Activated CD4-positive, alpha-beta T cell treated with anti-CD3 and anti-CD28 coated beads for 4 hours (primary cell): ENCODE measurements around the gene RPH3AL.
"Not testable (repeated sequence)": the region's sequence is repeated elsewhere in the genome, so short reads cannot be mapped to it uniquely, and the experiment has no call there.

Source experiments
- DNase-seq, 2 donors: peaks; one replicate each; pipeline ENCODE4 v3.0.0-alpha.2; 2020

Gene RPH3AL

DNA sequence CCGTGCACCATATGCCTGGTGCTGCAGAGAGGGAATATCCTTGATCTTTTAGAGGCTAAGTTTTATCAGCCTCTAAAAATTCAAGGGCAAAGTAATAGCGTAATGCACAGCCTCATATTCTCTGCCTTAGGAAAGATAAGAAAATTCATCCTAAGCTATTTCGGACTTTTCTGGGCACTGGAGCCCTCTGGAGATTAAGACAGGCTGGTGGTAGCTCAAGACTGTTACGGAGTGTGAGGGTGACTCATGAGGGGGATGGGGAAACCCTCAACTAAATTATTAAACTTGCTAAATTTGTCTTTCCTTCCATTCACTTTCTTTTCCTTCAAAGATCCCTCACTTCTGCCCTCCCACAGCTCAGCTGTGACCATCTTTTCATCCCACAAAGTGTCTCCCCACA lies 73.3 kb downstream of the RPH3AL start:
- no peak for DNase-seq

- no peak for DNase-seq
Observed at GRCh38 chr17:278676-279059, 73.9 kb downstream of the RPH3AL start.

DNA sequence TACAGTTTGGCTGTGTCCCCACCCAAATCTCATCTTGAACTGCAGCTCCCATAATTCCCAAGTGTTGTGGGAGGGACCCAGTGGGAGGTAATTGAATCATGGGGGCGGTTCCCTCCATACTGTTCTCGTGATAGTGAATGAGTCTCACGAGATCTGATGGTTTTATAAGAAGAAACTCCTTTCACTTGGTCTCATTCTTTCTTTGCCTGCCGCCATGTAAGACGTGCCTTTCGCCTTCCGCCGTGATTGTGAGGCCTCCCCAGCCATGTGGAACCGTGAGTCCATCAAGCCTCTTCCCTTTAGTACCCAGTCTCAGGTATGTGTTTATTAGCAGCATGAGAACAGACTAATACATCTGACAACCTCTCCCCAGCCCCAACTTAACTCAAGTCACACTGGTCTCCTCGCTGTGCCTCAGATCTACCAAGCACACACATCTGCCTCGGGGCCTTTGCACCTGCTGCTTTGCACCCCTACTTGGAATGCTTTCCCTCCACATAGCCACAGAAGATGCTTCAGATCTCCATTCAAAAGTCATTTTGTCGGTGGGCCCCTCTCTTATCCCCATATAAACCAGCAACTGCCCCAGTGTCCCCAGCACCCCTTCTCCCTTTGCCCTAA lies 74.4 kb downstream of the RPH3AL start:
- DNase-seq = no peak

GRCh38 chr17:274902-275301 lies 77.7 kb downstream of the RPH3AL start:
- no peak for DNase-seq

DNA sequence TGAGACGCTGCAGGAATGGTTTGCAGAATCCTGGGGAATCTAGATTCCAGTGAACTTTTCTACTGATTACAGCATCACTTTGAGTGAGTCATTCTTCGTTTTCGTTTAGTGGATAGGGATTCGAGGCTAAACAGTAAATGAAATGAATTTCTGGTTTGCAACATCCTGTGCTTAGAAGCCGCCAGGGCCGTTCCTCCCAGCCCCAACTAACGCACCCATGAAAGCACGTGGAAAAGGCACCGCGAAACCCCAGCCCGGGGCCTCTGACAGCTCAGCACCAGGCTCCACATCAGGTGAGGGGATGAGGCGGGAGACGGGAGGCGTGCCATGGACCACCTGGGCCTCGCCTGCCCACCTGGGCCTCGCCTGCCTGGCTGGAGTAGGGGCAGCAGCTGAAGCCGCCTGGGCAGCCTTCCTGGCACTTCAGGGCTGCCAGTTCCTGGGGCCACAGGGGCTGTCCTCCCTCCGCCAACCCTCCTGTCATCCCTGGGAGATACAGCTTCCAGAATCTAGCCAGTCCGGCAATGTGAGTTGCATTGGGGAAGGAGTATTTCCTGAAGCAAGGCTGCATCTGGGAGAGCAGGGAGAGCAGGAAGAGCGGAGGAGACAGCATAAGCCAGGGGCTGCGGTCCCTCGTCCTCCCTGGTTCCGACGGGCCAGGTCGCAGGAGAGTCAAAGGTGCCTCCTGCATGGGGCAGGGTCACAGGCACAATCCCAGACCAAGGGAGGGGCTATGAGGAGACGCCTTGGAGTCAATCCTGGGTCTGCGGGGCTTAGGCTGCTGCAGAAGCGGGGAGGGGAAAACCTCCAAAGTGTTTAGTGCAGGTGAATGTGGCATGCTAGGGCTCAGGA lies 78.4 kb downstream of the RPH3AL start:
- DNase-seq = no peak

GRCh38 chr17:272856-273255 lies 79.8 kb downstream of the RPH3AL start:
- DNase-seq = not testable (repeated sequence)

GRCh38 chr17:271928-272623 lies 80.5 kb downstream of the RPH3AL start:
- not testable (repeated sequence) for DNase-seq

GRCh38 chr17:269616-270514 lies 82.7 kb downstream of the RPH3AL start:
- no peak for DNase-seq

GRCh38 chr17:266701-267667 lies 85.6 kb downstream of the RPH3AL start:
- DNase-seq = no peak

DNA sequence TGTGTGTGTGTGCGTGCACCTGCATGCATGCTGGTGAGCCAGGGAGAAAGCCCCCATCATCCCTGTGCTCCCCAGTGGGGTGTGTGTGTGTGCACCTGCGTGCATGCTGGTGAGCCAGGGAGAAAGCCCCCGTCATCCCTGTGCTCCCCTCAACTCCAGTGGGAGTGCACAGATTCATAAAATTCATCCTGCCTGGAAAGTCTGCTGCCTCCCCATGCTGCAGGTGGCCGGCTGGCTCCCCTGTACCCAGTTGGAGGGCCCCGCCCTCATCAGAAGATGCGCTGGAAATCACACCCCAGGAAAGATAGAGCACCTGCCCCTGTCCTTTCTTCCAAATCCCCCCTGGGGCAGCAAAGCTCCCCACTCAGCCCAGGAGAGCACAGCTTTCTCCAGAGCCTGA lies 86.4 kb downstream of the RPH3AL start:
- no peak for DNase-seq

GRCh38 chr17:265718-266117 lies 86.9 kb downstream of the RPH3AL start:
- DNase-seq = no peak

DNA sequence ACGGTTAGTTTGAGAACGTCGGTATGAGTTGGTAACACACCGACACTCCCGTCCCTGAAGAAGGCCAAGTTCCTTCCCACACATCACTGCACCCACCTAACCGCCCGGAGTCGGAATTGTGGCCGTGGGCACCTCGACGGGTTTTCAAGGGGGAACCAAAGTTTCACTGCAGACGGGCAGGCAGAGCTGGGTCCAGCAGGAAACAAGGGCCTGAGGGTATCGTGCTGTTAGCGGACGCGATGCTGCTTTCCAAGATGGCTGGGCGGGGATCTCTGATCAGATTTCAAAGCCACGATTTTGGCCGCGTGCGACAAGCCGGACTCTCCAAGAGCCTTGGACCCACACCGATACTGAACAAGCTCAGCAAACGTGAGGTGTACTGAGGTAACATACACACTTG lies 88.8 kb downstream of the RPH3AL start:
- DNase-seq = no peak

DNA sequence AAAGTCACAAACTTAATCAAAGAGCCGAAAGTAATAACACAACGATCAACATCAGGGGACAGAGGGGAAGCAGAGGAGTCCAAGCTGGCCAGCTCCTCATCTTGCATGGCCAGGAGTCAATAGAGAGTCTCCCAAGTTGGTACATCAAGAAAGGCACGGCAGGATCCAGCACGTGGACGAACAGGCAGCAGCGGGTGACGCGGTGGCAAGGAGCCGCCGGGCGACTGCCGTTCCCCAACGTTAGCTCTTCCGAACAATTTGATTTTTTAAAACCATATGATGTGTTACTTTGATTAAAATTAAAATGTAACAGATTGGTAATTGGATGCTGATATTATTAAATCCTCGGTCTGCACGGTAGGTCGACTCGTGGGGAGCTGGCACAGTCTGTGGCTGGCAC lies 89.3 kb downstream of the RPH3AL start:
- no peak for DNase-seq

- DNase-seq = no peak
Observed at GRCh38 chr17:261635-262034, 91.0 kb downstream of the RPH3AL start.

DNA sequence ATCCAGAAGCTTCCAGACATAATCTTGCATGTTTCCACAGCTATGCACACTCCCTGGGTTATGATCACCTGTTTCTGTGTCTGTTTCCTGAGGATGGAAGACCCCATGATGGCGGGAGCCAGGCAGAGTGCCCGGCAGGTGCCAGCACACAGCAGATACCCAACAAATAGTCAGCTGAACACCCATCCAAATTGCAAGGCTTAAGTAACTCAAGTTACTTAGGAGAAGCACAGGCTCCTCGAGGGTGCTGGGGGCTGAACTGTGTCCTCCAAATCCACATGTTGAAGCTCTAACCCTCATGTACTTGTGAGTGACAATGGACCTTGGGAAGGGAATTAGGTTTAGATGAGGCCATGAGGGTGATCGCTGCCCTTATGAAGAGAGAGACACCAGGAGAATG lies 91.7 kb downstream of the RPH3AL start:
- no peak for DNase-seq

DNA sequence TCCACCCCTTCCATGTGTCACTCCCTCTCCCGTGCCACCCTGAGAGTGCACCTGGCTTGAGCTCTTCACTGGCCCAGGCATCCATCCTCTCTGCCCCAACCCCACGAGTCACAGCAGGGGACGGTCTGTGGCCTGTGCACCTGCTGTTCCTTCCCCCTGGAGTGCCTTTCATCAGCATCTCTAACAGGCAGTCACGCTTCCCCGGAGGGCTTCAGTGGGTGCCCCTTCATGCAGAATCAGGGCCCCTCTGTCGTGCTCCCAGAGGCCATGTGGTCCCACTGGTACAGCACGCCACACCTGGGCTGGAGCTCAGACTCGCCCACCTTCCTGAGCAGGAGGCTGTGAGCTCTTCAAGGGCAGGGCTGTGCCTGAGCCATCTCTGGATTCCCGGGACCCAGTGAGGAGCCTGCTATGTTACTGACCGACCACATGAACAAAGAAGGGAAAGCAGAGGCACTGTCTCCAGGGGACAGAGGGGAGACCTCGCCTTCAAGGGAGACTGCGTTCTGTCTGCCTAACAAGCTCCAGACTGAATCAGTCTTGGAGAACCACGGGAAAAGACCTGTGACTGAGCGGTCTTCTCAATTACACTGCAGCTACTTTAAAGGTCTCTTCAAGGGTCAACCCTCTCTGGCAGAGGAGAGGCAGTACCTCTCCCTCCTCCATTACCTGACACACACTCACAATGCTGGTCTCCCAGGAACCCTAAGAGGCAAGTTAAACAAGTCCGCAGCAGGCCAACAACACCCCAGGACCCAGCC lies 92.4 kb downstream of the RPH3AL start:
- DNase-seq = no peak

DNA sequence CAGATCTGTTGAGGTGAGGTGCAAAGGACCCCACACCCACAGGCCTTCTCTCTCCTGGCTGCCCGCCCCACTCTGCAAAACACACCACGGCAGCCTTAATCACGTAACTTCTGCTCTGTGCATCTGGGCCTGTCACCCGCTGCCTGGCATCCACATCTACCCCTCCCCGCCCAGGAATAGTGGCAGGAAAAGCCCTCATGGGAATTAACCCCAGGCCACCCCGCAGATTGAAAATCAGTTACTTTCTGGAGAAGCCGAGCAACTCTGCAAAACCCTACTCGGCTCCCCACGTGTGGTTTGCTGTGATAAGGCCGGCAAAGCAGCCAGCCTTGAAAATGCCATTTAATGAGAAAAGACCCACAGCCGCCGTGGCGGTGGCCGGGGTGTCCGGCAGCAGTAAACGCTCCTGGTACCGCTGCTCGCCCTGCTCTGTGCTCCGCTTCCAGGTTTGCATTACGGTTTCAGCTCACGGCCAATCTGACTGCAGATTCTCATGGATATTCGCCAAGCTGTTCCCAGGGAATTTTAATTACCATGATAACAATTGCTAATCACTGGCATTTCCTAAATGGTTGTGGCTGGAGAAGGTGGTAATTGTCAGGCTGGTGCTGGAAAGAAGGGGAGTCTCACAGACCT lies 93.1 kb downstream of the RPH3AL start:
- no peak for DNase-seq

DNA sequence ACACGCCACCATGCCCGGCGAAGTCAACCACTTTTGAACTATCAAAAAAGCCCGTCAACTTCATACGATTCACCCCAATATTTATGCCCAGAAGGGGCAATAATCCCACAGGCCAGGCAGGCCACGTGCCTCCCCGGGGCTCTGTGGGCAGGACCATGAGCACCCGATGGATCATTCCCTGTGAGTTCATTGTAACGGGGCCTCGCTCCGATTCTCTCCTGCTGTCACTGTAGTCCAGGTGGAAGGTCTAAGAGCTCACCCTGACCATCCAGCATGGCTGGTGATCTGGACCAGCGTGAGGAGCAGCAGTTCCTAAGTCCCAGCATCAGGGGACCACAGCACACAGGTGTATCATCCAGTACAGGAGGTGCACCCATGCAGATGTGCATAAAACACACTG lies 93.7 kb downstream of the RPH3AL start:
- DNase-seq = no peak

DNA sequence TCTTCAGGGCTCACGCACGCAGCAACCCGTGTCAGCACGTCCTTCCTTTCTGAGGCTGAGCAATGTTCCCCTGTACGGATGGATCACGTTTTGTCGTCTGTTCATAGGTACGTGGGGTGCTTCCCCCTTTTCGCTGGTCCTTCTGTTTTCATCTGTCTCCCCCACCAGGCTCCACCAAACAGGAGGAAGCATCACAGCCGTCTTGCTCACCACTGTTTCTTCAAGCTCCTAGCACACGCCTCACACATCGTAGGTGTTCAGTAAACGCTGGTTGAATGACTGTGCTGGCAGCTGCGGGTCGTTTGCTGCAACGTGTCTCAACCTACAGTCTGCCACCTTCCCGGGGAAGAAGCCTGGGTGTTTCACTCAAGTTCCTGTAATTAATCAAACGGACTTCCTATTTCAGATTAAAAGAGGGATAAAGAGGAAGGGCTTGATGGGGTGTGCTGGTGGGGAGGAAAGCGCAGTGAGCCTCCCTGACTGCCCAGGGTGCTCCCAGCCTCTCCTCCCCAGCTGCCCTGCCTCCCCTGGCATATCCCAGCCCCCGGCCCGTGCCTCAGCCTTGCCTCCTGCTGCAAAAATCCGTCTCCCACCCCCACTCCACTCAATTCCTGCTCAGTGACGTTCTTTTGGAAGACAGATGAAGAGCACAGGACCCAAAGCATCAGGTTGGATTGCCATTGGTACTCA lies 94.4 kb downstream of the RPH3AL start:
- DNase-seq = no peak
